ENCODE data around the gene MYZAP. TPM values are rescaled to one million over a fixed set of nuclear protein-coding genes. Genes with fewer than 3 reads are reported as not detected.

The MYZAP gene
- total RNA-seq, 1 experiment from 2014 or later = 0.68 TPM

GRCh38 chr15:57580866-57581265 lies 10.8 kb upstream of the MYZAP start:
- Mint-ChIP-seq H3K4me1 (no peaks in the 10 kb centered on the region), H3K27ac (no peak overlapping the region), H3K36me3 (no peaks in the 10 kb centered on the region; the same call in 1 of the 2 replicates), H3K4me3 (no peak overlapping the region), H3K27me3 (ENCODE audit: low read depth) (peaks cover 3% of the 10 kb centered on the region; the same call in 1 of the 2 replicates), H3K9me3 (peaks cover 14% of the 10 kb centered on the region)
- no peak for DNase-seq (ENCODE audit: low spot score)
- no peak for TF ChIP-seq FOXK1 (CRISPR knock-in tag; IDR thresholded peaks at IDR 0.05)
- no peak for TF ChIP-seq GABPB1 (CRISPR knock-in tag; IDR thresholded peaks at IDR 0.05)
- TF ChIP-seq E2F1 (CRISPR knock-in tag; IDR thresholded peaks at IDR 0.05) = no peak
- ChIA-PET POLR2A (no interaction called here), CTCF (interaction anchor here (1.0 to 1.6 kb wide), 4 partner anchors 10 to 60 kb away, joined by 3 to 7 read pairs (median 4); partner anchors contain the start of gene MYZAP)
- no peak; the same call in 1 of the 2 replicates for ATAC-seq

GRCh38 chr15:57582090-57582489 lies 9.6 kb upstream of the MYZAP start:
- CTCF ChIA-PET = no interaction called here
- Mint-ChIP-seq H3K4me1 (no peaks in the 10 kb centered on the region), H3K27ac (no peak overlapping the region), H3K27me3 (ENCODE audit: low read depth) (peaks cover 3% of the 10 kb centered on the region; the same call in 1 of the 2 replicates), H3K4me3 (no peak overlapping the region), H3K36me3 (no peaks in the 10 kb centered on the region; the same call in 1 of the 2 replicates), H3K9me3 (peaks cover 14% of the 10 kb centered on the region)
- POLR2A ChIA-PET = no interaction called here
- ATAC-seq (no peak), DNase-seq (ENCODE audit: low spot score) (no peak)
- TF ChIP-seq, protein P1, sequence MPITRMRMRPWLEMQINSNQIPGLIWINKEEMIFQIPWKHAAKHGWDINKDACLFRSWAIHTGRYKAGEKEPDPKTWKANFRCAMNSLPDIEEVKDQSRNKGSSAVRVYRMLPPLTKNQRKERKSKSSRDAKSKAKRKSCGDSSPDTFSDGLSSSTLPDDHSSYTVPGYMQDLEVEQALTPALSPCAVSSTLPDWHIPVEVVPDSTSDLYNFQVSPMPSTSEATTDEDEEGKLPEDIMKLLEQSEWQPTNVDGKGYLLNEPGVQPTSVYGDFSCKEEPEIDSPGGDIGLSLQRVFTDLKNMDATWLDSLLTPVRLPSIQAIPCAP (CRISPR knock-in tag; IDR thresholded peaks at IDR 0.05) = no peak

DNA sequence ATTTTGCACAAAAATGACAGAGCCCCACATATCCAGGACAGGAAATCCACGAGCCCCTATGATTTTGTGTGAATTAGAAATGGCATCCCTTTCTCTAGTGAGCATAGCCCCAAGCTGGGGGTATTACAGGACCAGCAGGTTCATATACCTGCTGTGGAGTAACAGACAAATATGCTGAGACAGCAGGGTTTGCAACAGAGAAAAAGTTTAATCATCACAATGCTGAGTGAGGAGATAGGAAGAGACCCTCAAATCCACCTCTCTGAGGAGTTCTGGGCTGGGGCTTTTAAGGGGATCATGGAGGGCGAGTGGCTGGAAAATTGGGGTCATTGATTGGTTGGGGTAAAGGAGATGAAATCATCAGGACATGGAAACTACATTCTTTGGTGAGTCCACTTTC lies 8.4 kb upstream of the MYZAP start:
- H3K4me3 Mint-ChIP-seq = no peak overlapping the region
- H3K27ac Mint-ChIP-seq = no peak overlapping the region
- peaks cover 1% of the 10 kb centered on the region; the same call in 1 of the 2 replicates for H3K27me3 Mint-ChIP-seq (ENCODE audit: low read depth)
- no peaks in the 10 kb centered on the region for H3K4me1 Mint-ChIP-seq
- ATAC-seq (no peak), DNase-seq (ENCODE audit: low spot score) (no peak)
- peaks cover 14% of the 10 kb centered on the region for H3K9me3 Mint-ChIP-seq
- no peaks in the 10 kb centered on the region; the same call in 1 of the 2 replicates for H3K36me3 Mint-ChIP-seq
- ChIA-PET POLR2A (no interaction called here), CTCF (interaction anchor here (1.0 kb wide), 1 partner anchor 23 kb away, joined by 4 read pairs; no protein-coding TSS in a partner anchor)
- no peak for TF ChIP-seq MLX (CRISPR knock-in tag; IDR thresholded peaks at IDR 0.05)
- no peak for TF ChIP-seq EMX1 (CRISPR knock-in tag; IDR thresholded peaks at IDR 0.05)
- TF ChIP-seq ATF1 (CRISPR knock-in tag; IDR thresholded peaks at IDR 0.05) = no peak
- TF ChIP-seq, protein P2, sequence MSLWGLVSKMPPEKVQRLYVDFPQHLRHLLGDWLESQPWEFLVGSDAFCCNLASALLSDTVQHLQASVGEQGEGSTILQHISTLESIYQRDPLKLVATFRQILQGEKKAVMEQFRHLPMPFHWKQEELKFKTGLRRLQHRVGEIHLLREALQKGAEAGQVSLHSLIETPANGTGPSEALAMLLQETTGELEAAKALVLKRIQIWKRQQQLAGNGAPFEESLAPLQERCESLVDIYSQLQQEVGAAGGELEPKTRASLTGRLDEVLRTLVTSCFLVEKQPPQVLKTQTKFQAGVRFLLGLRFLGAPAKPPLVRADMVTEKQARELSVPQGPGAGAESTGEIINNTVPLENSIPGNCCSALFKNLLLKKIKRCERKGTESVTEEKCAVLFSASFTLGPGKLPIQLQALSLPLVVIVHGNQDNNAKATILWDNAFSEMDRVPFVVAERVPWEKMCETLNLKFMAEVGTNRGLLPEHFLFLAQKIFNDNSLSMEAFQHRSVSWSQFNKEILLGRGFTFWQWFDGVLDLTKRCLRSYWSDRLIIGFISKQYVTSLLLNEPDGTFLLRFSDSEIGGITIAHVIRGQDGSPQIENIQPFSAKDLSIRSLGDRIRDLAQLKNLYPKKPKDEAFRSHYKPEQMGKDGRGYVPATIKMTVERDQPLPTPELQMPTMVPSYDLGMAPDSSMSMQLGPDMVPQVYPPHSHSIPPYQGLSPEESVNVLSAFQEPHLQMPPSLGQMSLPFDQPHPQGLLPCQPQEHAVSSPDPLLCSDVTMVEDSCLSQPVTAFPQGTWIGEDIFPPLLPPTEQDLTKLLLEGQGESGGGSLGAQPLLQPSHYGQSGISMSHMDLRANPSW (CRISPR knock-in tag; conservative IDR thresholded peaks at IDR 0.05; ENCODE audit: low read depth) = no peak
- no peak for TF ChIP-seq SMAD3 (CRISPR knock-in tag; IDR thresholded peaks at IDR 0.05; ENCODE audit: borderline replicate concordance)
- TF ChIP-seq, protein P3, sequence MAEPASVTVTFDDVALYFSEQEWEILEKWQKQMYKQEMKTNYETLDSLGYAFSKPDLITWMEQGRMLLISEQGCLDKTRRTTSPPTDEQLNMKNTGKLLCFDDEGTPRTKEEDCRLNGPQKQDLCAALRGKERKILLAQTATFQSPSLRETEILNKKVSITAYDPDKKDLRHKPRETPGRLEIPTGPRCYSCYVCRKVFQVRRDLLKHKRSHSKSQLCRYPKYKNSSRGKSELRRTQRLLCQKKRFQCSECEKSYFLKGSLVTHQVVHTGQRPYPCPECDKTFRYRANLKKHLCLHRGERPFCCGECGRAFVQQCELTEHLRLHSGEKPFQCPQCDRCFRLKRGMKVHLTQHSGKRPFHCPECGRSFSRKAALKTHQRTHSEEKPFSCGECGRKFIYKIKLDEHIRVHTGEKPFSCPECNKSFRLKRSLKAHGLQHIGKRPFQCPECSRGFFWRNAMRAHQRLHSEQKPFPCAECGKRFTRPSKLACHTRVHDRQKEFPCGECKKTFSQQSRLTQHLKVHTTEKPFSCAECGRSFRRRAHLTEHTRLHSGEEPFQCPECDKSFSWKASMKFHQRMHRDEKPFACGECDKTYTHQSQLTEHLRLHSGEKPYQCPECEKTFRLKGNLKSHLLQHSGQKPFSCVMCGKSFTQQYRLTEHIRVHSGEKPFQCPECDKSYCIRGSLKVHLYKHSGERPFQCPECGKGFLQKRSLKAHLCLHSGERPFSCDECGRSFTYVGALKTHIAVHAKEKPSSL (CRISPR knock-in tag; conservative IDR thresholded peaks at IDR 0.05) = no peak
- TF ChIP-seq, protein P4, sequence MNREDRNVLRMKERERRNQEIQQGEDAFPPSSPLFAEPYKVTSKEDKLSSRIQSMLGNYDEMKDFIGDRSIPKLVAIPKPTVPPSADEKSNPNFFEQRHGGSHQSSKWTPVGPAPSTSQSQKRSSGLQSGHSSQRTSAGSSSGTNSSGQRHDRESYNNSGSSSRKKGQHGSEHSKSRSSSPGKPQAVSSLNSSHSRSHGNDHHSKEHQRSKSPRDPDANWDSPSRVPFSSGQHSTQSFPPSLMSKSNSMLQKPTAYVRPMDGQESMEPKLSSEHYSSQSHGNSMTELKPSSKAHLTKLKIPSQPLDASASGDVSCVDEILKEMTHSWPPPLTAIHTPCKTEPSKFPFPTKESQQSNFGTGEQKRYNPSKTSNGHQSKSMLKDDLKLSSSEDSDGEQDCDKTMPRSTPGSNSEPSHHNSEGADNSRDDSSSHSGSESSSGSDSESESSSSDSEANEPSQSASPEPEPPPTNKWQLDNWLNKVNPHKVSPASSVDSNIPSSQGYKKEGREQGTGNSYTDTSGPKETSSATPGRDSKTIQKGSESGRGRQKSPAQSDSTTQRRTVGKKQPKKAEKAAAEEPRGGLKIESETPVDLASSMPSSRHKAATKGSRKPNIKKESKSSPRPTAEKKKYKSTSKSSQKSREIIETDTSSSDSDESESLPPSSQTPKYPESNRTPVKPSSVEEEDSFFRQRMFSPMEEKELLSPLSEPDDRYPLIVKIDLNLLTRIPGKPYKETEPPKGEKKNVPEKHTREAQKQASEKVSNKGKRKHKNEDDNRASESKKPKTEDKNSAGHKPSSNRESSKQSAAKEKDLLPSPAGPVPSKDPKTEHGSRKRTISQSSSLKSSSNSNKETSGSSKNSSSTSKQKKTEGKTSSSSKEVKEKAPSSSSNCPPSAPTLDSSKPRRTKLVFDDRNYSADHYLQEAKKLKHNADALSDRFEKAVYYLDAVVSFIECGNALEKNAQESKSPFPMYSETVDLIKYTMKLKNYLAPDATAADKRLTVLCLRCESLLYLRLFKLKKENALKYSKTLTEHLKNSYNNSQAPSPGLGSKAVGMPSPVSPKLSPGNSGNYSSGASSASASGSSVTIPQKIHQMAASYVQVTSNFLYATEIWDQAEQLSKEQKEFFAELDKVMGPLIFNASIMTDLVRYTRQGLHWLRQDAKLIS (CRISPR knock-in tag; IDR thresholded peaks at IDR 0.05; ENCODE audit: borderline replicate concordance) = no peak
- no peak for TF ChIP-seq JUN (CRISPR knock-in tag; IDR thresholded peaks at IDR 0.05)
- TF ChIP-seq MXD4 (CRISPR knock-in tag; IDR thresholded peaks at IDR 0.05; ENCODE audit: borderline replicate concordance) = no peak
- no peak for TF ChIP-seq HMGA2 (CRISPR knock-in tag; IDR thresholded peaks at IDR 0.05)
- no peak for TF ChIP-seq ERG (CRISPR knock-in tag; IDR thresholded peaks at IDR 0.05)
- TF ChIP-seq RELA (CRISPR knock-in tag; IDR thresholded peaks at IDR 0.05; ENCODE audit: borderline replicate concordance) = no peak
- TF ChIP-seq, protein P5, sequence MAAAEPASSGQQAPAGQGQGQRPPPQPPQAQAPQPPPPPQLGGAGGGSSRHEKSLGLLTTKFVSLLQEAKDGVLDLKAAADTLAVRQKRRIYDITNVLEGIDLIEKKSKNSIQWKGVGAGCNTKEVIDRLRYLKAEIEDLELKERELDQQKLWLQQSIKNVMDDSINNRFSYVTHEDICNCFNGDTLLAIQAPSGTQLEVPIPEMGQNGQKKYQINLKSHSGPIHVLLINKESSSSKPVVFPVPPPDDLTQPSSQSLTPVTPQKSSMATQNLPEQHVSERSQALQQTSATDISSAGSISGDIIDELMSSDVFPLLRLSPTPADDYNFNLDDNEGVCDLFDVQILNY (CRISPR knock-in tag; IDR thresholded peaks at IDR 0.05) = no peak
- no peak for TF ChIP-seq ZNF671 (CRISPR knock-in tag; IDR thresholded peaks at IDR 0.05)
- no peak for TF ChIP-seq FOXK1 (CRISPR knock-in tag; IDR thresholded peaks at IDR 0.05)
